Astrocyte (in vitro differentiated cells and primary cell): ENCODE results near the gene ZNF420. TPM values are rescaled to one million over a fixed set of nuclear protein-coding genes. Genes with fewer than 3 reads are reported as not detected.
A peak's percentile ranks its signal among the peaks of the same experiment; 100 is the strongest.

Source experiments
- DNase-seq: peaks from one replicate; pipeline ENCODE4 v3.0.0-alpha.2; 2010; ENCODE audit warnings: low read depth
- FAIRE-seq: peaks from 2 replicates; lab custom pipeline; 2011; peaks lifted over from hg19 to GRCh38; lab: Jason Lieb, UNC
- H2AFZ ChIP-seq: 2 replicates; pipeline ENCODE4 v1.6.0; 2012; ENCODE audit warnings: low read depth, low read length, inconsistent platforms
- H3K27ac ChIP-seq: 2 replicates; pipeline ENCODE4 v1.5.1; 2011; ENCODE audit warnings: low read depth, low read length, inconsistent platforms
- H3K27me3 ChIP-seq: 2 replicates; pipeline ENCODE4 v1.6.0; 2011; ENCODE audit warnings: low read length, inconsistent platforms; ENCODE audit not compliant: insufficient read depth
- H3K36me3 ChIP-seq: 2 replicates; pipeline ENCODE4 v1.5.1; 2011; ENCODE audit warnings: low read length, inconsistent platforms; ENCODE audit not compliant: insufficient read depth
- H3K4me1 ChIP-seq: 2 replicates; pipeline ENCODE4 v1.5.1; 2011; ENCODE audit warnings: low read length, inconsistent platforms; ENCODE audit not compliant: insufficient read depth
- H3K4me2 ChIP-seq: 2 replicates; pipeline ENCODE4 v1.6.0; 2012; ENCODE audit warnings: low read length, inconsistent platforms
- H3K4me3 ChIP-seq: 2 replicates; pipeline ENCODE4 v1.5.1; 2011; ENCODE audit warnings: low read depth, mild to moderate bottlenecking, low read length, inconsistent platforms; ENCODE audit not compliant: insufficient read depth
- H3K79me2 ChIP-seq: 2 replicates; pipeline ENCODE4 v1.6.0; 2012; ENCODE audit warnings: mild to moderate bottlenecking, low read length, inconsistent platforms; ENCODE audit not compliant: insufficient read depth
- H3K9ac ChIP-seq: 2 replicates; pipeline ENCODE4 v1.6.0; 2012; ENCODE audit warnings: mild to moderate bottlenecking, low read length, inconsistent platforms
- H3K9me3 ChIP-seq: 2 replicates; pipeline ENCODE4 v1.5.1; 2012; ENCODE audit warnings: low read depth, mild to moderate bottlenecking, low read length, inconsistent platforms; ENCODE audit not compliant: insufficient read depth
- H4K20me1 ChIP-seq: 2 replicates; pipeline ENCODE4 v1.6.0; 2012; ENCODE audit warnings: low read length, inconsistent platforms; ENCODE audit not compliant: insufficient read depth
- H3K27ac Mint-ChIP-seq: one replicate; pipeline ENCODE4 v1.8.0; 2021; ENCODE audit warnings: mild to moderate bottlenecking, mixed read lengths; ENCODE audit not compliant: unreplicated experiment
- H3K27me3 Mint-ChIP-seq: one replicate; pipeline ENCODE4 v1.8.0; 2021; ENCODE audit warnings: low read depth, mixed read lengths; ENCODE audit not compliant: unreplicated experiment
- H3K36me3 Mint-ChIP-seq: one replicate; pipeline ENCODE4 v1.8.0; 2021; ENCODE audit warnings: low read depth, mixed read lengths; ENCODE audit not compliant: unreplicated experiment
- H3K4me1 Mint-ChIP-seq: one replicate; pipeline ENCODE4 v1.8.0; 2021; ENCODE audit warnings: low read depth, mixed read lengths; ENCODE audit not compliant: unreplicated experiment
- H3K4me3 Mint-ChIP-seq: one replicate; pipeline ENCODE4 v1.8.0; 2021; ENCODE audit warnings: mild to moderate bottlenecking, moderate library complexity, mixed read lengths; ENCODE audit not compliant: unreplicated experiment
- H3K9me3 Mint-ChIP-seq: one replicate; pipeline ENCODE4 v1.8.0; 2021; ENCODE audit warnings: mild to moderate bottlenecking, mixed read lengths; ENCODE audit not compliant: unreplicated experiment
- CTCF ChIP-seq: IDR thresholded peaks from 2 replicates; pipeline ENCODE4 v1.5.1; 2011; ENCODE audit warnings: low read depth, mild to moderate bottlenecking, inconsistent platforms, low read length, moderate library complexity; ENCODE audit not compliant: insufficient read depth
- EZH2 ChIP-seq: IDR thresholded peaks from 2 replicates; pipeline ENCODE4 v1.6.1; 2012; ENCODE audit warnings: mild to moderate bottlenecking, low read length, inconsistent platforms; ENCODE audit not compliant: insufficient read depth
- total RNA-seq: library from RNA; stranded (reverse); gene quantifications from 2 replicates; pipeline ENCODE4 v1.2.1, GENCODE V29; 2021

The ZNF420 gene
- total RNA-seq, 1 donor from 2014 or later: 8.1 TPM

GRCh38 chr19:37077501-37077933, 716 bp upstream of the ZNF420 start:
- peak overlapping the region; percentile 94 for H3K4me3 Mint-ChIP-seq
- H3K4me2 ChIP-seq: peak overlapping the region; percentile 99
- H3K9me3 Mint-ChIP-seq: peaks cover 16% of the 10 kb centered on the region
- H4K20me1 ChIP-seq: no peaks in the 10 kb centered on the region
- H3K4me1 Mint-ChIP-seq: peaks cover 3% of the 10 kb centered on the region
- H3K9ac ChIP-seq: peak overlapping the region; percentile 92
- no peaks in the 10 kb centered on the region for H3K27me3 ChIP-seq
- peak overlapping the region; percentile 92 for H2AFZ ChIP-seq
- H3K4me3 ChIP-seq: peak overlapping the region; percentile 97
- DNase-seq (no peak), FAIRE-seq (no peak)
- H3K79me2 ChIP-seq: peaks cover 28% of the 10 kb centered on the region
- H3K27me3 Mint-ChIP-seq: no peaks in the 10 kb centered on the region
- peak overlapping the region; percentile 68 for H3K27ac ChIP-seq
- H3K4me1 ChIP-seq: peaks cover 6% of the 10 kb centered on the region
- H3K9me3 ChIP-seq: no peaks in the 10 kb centered on the region
- H3K27ac Mint-ChIP-seq: peak overlapping the region; percentile 42
- H3K36me3 ChIP-seq: no peaks in the 10 kb centered on the region
- TF ChIP-seq CTCF (no peak), EZH2 (no peak)
- H3K36me3 Mint-ChIP-seq: peaks cover 4% of the 10 kb centered on the region

GRCh38 chr19:37078717-37079032, 442 bp downstream of the ZNF420 start:
- Histone ChIP-seq H3K27ac (peak overlapping the region; percentile 68), H3K4me2 (peak overlapping the region; percentile 99), H3K4me3 (peak overlapping the region; percentile 97), H3K9me3 (no peaks in the 10 kb centered on the region), H2AFZ (peak overlapping the region; percentile 92), H3K4me1 (peaks cover 6% of the 10 kb centered on the region), H3K9ac (peak overlapping the region; percentile 92), H3K36me3 (no peaks in the 10 kb centered on the region), H3K27me3 (no peaks in the 10 kb centered on the region), H4K20me1 (no peaks in the 10 kb centered on the region), H3K79me2 (peaks cover 32% of the 10 kb centered on the region)
- Mint-ChIP-seq H3K9me3 (peaks cover 16% of the 10 kb centered on the region), H3K27me3 (no peaks in the 10 kb centered on the region), H3K4me1 (peaks cover 3% of the 10 kb centered on the region), H3K27ac (peak overlapping the region; percentile 43), H3K4me3 (peak overlapping the region; percentile 94), H3K36me3 (peaks cover 9% of the 10 kb centered on the region)
- DNase-seq: no peak
- TF ChIP-seq EZH2 (no peak), CTCF (no peak)
- FAIRE-seq: peak; percentile 5

GRCh38 chr19:37079238-37079637, 1.0 kb downstream of the ZNF420 start:
- Histone ChIP-seq H3K36me3 (no peaks in the 10 kb centered on the region), H3K4me2 (peak overlapping the region; percentile 99), H3K79me2 (peaks cover 32% of the 10 kb centered on the region), H3K9me3 (no peaks in the 10 kb centered on the region), H3K4me1 (peaks cover 6% of the 10 kb centered on the region), H3K27ac (no peak overlapping the region), H2AFZ (peak overlapping the region; percentile 7), H3K9ac (peak overlapping the region; percentile 92), H3K27me3 (no peaks in the 10 kb centered on the region), H4K20me1 (no peaks in the 10 kb centered on the region), H3K4me3 (peak overlapping the region; percentile 97)
- TF ChIP-seq EZH2 (no peak), CTCF (no peak)
- no peak for DNase-seq
- H3K4me1 Mint-ChIP-seq: peaks cover 3% of the 10 kb centered on the region
- H3K27ac Mint-ChIP-seq: no peak overlapping the region
- peaks cover 9% of the 10 kb centered on the region for H3K36me3 Mint-ChIP-seq
- no peak for FAIRE-seq
- H3K4me3 Mint-ChIP-seq: peak overlapping the region; percentile 94
- no peaks in the 10 kb centered on the region for H3K27me3 Mint-ChIP-seq
- peaks cover 18% of the 10 kb centered on the region for H3K9me3 Mint-ChIP-seq
